HG02852 (cell line): ENCODE measurements around the gene TMEM123.

Experiments
- ATAC-seq: cut with Tn5 transposase; IDR thresholded peaks from one replicate; pipeline ENCODE4 v1.9.1; 2021; ENCODE audit warnings: mild to moderate bottlenecking, moderate library complexity; ENCODE audit not compliant: unreplicated experiment

Gene TMEM123, protein sequence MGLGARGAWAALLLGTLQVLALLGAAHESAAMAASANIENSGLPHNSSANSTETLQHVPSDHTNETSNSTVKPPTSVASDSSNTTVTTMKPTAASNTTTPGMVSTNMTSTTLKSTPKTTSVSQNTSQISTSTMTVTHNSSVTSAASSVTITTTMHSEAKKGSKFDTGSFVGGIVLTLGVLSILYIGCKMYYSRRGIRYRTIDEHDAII

DNA sequence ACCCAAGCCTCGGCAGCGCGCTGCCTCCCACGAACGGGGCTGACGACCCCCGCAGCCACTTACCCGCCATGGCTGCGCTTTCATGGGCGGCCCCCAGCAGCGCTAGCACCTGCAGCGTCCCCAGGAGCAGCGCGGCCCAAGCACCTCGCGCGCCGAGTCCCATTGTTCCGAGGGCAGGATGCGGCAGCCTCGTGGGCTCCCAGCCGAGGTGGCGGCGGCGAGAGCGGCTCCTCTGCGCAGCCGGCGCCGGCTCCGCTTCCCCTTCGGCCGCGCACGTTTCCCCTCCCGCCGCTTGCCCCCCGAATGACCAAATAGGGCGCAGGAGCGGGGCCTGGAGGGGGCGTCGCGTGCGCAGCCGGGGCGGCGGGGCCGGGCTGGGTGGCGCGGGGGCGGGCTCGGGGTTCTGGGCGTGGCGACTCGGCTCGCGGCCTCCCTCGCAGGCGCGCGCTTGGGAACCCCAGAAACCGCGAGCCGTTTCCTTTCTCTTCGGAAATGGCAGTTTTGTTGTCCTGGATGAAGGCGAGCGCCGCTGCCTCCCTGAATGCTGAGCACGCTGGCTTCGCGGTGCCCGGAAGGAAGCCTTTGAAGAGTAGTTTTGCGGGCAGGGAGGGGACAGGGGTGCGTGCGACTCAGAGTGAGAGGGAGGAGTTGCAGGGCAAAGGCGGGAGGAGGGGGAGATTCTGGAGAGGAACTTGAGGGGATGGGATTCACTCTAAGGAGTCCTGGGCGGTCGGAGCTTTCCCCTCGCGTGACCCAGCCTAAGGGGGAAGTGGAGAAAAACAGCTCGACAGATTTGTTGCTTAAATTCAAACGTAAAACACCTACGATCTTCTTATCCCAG is at the start of gene TMEM123:
TMEM123 (minus strand) TSS at position 305 of the 841 bp plus-strand sequence; CDS start at position 163, 142 bp downstream.
- peak; percentile 66 for ATAC-seq

DNA sequence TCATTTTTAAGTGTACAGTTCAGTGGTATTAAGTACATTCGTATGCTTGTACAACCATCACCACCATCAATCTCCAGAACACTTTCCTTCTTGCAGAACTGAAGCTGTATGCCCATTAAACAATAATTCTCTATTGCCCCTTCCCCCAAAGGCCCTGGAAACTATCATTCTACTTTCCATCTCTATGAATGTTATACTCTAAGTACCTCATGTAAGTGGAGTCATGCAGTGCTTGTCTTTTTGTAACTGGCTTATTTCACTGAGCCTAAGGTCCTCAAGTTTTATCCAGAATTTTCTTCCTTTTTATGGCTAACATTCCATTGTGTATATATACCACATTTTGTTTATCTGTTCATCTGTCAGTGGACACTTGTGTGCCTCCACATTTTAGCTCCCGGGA is 48.3 kb upstream of the TMEM123 start:
- ATAC-seq, result no peak

GRCh38 chr11:102499931-102500330 is 47.4 kb upstream of the TMEM123 start:
- no peak for ATAC-seq

DNA sequence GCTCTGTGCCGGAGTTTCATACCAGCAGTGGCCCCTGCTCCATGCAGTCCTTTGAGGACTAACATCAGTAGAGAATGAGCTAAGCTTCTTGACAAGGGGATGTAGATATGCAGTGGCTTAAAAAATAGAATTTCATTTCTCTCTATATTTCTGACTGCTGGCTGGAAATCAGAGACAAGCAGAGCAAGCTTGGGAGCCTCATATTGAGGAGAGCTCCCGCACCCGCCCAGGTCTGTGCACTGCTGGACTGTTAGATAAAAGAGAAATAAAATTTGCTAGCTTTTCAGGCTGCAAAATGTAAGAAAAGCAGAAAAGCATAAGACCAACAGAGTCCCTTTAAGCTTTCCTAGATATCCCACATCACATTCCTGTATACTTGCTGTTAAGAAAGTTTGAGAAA is 46.6 kb upstream of the TMEM123 start:
- no peak for ATAC-seq

DNA sequence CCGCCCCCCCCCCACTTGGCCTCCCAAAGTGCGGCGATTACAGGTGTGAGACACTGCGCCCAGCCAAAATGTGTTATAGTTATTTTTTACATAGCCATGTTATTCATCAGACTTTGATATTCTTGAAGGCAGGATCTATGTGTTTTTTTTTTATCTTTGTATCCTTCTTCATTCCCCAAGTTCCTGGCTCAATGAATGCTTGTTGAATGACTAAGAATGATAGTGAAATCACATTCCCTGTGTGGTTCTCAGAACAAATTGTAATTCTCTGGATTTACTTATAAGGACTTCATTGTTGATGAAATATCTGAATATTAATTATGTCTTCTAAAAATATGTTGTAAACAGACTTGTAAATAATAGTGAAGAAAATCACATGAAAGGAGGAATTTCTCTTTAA is 44.5 kb upstream of the TMEM123 start:
- ATAC-seq, result no peak

DNA sequence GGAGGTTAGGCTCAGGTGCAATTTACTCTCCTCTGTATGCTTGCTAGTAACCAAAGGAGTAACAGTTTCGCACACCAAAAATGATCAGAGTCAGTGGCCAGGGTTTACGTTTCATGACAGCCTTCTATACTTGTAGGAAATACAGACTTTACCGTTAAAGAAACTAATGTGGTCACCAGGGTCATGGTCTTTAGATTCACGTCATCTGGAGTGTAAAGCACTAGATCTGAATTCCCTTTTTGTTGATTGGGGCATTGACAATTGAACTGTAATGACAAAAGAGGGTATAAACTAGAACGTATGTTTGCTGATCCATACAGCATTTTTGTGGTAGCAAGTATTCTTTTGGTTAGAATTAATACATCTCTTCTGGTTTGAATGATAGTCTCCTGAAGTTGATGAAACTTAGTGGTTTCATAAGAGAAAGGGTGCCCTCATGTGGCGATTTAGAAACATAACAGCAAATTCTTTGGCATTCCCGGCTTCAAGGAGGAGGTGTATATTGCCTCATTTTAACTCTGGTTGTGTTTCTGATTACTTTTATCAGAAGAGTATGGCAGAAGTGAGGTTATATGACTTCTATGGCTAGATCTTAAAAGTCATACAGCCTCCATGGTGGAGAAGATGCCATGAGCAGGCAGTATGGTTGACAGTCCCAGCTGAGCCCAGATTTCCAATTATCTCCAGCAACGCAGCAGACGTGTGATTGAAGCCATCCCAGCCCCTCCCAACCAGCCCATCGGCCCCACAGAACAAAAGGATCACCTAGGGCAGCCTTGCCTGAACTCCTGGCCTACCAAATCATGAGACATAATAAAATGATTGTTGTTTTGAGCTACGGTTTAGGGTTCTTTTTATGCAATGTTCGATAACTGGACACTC is 42.8 kb upstream of the TMEM123 start:
- peak; percentile 86 for ATAC-seq

DNA sequence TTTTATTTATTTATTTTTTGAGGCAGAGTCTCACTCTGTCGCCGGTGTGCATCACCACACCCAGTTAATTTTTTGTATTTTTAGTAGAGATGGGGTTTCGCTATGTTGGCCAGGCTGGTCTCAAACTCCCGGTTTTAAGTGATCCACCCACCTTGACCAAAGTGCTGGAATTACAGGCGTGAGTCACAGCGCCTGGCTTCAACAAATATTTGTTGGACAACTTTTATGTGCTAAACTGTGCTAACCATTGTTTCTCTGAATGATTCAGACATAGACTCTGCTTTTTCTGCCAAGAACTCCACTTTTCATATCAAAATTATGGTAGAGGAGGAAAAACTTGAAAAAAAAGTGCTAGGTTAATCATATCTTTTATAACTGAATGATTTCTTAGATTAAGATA is 41.7 kb upstream of the TMEM123 start:
- no peak for ATAC-seq

DNA sequence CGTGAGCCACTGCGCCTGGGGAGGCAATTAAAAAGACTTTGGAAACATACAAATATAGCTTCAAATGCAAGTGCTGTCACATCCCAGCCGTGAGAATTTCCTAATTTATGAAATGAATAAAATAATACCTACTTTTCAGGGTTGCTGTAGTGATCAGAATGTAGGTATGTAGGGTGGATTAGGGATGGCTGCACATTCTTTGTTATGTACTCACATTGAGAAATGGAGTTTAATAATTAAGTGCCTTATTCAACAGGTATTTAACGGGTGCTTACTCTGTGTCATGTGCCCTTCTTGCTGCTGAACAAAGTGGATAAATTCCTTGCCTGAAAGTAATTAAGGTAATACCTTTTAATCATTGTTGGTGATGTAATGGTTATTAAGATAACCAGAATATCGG is 41.0 kb upstream of the TMEM123 start:
- no peak for ATAC-seq

DNA sequence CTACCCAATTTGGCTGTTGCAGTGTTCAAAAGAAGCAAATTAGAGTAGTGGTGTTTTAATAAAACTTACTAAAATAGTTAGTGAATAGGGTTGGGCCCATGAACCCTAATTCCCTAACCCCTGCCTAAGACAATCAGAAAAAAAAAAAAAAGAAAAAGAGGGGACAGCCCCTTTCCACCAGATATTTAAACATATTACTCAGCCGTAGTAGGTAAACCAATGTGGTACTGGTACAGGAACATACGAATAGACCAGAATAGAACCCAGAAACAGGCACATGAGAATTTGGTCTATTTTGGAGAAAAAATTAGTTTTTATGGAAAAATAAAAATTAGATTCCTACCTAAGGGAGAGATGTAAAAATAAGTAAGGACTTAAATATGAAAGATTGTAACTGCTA is 39.4 kb upstream of the TMEM123 start:
- no peak for ATAC-seq

DNA sequence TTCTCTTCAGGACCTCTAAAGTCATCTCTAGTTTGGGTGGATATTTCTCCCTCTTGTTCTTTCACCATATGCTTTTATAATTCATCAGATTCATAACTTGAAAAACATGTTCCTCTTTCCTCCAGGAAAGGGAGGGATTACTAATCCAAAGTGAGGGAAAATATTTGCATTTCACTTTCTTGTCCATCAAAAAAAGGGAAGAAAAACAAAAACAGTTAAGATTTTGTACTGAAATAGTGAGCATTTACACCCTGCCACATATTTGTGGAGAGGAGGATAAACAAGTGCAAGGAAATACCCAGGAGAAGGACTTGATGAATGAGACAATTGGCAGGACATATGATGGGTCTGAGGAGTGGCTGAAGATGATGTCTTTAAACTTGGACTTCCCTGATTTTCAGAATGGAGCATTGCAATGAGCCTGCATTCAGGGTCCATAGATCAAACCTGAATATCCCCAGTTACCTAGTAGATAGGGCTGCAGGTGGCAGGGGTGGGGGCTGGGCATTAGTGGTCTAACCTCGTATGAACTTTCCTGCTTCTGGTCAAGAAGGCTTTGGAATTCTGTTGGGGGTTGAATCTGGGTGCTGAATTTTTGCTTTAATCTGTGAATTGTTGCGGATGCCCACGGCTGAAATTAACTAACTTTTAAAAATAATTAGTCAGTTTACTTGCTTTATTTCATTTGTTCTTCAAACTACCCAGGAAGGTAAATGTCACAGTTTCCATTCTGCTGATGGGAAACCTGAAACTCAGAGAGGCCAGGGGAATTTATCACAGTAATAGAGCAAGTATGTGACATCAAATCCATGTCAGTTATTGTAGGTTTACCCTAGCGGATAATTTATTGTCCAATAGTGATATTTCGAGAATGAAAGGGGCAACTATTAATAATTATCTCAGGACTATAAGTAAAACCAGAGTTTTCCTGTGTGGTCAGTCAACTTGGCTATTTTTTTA is 36.9 kb upstream of the TMEM123 start:
- ATAC-seq, result no peak

- ATAC-seq, result peak; percentile 82
Observed at GRCh38 chr11:102488208-102488607, 35.6 kb upstream of the TMEM123 start.

DNA sequence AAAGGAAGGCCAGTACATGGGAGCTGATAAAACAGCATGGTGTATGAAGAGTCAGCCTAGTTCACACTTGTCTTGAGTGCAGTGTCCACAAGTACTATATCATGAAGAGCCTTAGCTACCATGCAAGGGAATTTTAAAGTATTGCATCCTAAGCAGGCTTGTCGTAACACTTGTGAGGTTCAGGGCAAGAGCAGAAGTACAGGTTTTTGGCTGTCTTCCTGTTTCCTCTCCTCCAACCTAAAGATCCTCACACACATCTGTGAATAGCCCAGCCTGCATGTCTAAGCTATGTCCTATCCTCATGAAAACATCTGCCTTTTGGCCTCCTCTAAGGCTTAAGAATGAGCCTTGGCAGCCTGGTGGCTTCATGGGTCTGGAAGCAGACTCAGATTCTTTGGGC is 34.6 kb upstream of the TMEM123 start:
- ATAC-seq, result no peak

DNA sequence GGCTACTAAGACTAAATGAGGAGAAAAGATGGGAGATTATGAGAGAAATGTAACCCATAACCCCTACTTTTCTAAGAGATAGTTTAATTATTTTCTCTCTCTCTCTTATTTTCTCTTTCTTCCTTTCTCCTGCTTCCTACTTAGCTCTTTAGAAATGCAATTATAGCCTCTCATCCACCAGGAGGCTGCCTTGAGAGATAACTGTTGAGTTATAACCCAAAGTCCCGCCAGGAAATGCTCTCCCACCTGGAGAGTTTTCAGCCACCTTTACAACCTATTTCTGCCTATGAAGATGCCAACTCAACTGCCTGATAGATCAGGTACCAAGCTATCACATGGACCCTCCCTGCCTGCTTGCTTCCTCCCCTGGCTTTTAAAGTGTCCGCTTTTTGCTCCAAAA is 34.0 kb upstream of the TMEM123 start:
- ATAC-seq, result no peak

GRCh38 chr11:102485095-102485722 is 32.6 kb upstream of the TMEM123 start:
- no peak for ATAC-seq

DNA sequence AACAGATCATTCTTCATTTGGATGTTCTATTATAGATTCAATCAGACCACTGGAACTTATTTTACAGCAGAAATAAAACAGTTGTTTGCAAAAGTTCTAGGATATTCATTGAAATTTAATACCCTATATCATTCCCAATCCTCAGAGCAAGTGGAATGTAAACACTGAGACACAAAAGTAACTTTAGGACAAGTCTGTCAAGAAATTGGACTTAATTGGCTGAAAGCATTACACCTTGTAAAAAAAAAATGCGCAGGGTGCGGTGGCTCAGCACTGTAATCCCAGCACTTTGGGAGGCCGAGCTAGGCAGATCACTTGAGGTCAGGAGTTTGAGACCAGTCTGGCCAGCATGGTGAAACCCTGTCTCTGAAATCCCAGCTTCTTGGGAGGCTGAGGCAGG is 29.9 kb upstream of the TMEM123 start:
- ATAC-seq, result no peak

DNA sequence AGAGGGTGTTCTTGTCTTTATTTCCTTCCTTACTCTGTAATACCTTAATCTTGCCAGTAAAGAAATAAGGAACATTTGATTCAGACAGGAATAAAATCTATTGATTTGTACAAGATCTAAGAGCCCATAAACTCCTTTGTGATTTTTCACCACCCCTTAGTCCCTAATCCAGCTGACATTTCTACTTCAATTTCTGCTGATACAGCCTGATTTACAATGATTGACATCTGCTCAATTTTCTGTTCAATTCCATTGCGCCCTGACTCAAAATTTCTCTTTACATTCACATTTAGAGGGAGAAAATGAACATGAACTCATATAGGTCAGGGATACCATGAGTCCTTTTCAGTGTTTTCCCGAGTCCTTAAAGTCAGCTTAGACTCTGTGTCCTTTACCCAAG is 27.2 kb upstream of the TMEM123 start:
- no peak for ATAC-seq

GRCh38 chr11:102478673-102479299 is 26.2 kb upstream of the TMEM123 start:
- no peak for ATAC-seq

DNA sequence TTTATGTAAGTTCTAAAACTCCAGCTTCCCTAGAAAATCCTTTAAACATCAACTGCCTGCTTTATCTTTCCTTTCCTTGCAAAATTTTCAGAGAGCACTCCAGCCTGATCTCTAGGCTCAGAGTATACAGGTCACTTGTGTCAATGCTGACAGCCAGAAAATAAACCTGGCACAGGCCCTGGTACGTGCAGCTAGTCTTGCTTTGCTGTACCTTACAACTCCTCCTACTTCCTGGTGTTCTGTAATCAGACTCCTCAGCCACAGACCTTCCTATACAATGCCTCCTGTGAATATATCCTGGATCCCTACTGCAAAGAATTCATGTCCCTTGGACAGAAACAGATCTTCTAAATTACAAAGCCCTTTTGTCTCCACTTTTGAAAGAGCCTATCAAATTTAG is 24.2 kb upstream of the TMEM123 start:
- ATAC-seq, result no peak

GRCh38 chr11:102476069-102476468 is 23.5 kb upstream of the TMEM123 start:
- ATAC-seq, result no peak
